Measurements from ENCODE around the gene TCEAL3.
A peak's percentile ranks its signal among the peaks of the same experiment; 100 is the strongest.
"Not testable (repeated sequence)": the region's sequence is repeated elsewhere in the genome, so short reads cannot be mapped to it uniquely, and the experiment has no call there.

Gene TCEAL3

GRCh38 chrX:103586314-103586646 is 21.5 kb upstream of the TCEAL3 start:
- TF ChIP-seq CTCF (IDR thresholded peaks at IDR 0.05; ENCODE audit: insufficient read depth, low read length, poor library complexity, severe bottlenecking), result no peak
- H3K27me3 ChIP-seq (replicated peaks; ENCODE audit: control insufficient read depth, insufficient read depth, low read length), result no peaks in the 10 kb centered on the region
- H3K4me3 ChIP-seq (replicated peaks; ENCODE audit: low read depth, low read length), result peak overlapping the region; percentile 64
- no peaks in the 10 kb centered on the region for H3K36me3 ChIP-seq (ENCODE audit: control insufficient read depth, insufficient read depth, low read length)
- peak; percentile 6 for DNase-seq (ENCODE audit: extremely low read depth, insufficient read length)

- H3K27me3 ChIP-seq (replicated peaks; ENCODE audit: control insufficient read depth, insufficient read depth, low read length), result no peaks in the 10 kb centered on the region
- H3K36me3 ChIP-seq (ENCODE audit: control insufficient read depth, insufficient read depth, low read length), result no peaks in the 10 kb centered on the region
- H3K4me3 ChIP-seq (replicated peaks; ENCODE audit: low read depth, low read length), result no peak overlapping the region
- no peak for DNase-seq (ENCODE audit: extremely low read depth, insufficient read length)
- no peak for TF ChIP-seq CTCF (IDR thresholded peaks at IDR 0.05; ENCODE audit: insufficient read depth, low read length, poor library complexity, severe bottlenecking)
These were observed 21.1 kb upstream of the TCEAL3 start for GRCh38 chrX:103586659-103587058.

GRCh38 chrX:103592295-103592694 is 15.5 kb upstream of the TCEAL3 start:
- H3K27me3 ChIP-seq (replicated peaks; ENCODE audit: control insufficient read depth, insufficient read depth, low read length); H3K36me3 ChIP-seq (ENCODE audit: control insufficient read depth, insufficient read depth, low read length); H3K4me3 ChIP-seq (replicated peaks; ENCODE audit: low read depth, low read length); DNase-seq (ENCODE audit: extremely low read depth, insufficient read length): not testable (repeated sequence)

- not testable (repeated sequence) for H3K27me3 ChIP-seq (replicated peaks; ENCODE audit: control insufficient read depth, insufficient read depth, low read length); DNase-seq (ENCODE audit: extremely low read depth, insufficient read length); H3K4me3 ChIP-seq (replicated peaks; ENCODE audit: low read depth, low read length); H3K36me3 ChIP-seq (ENCODE audit: control insufficient read depth, insufficient read depth, low read length)
These were observed 12.6 kb upstream of the TCEAL3 start for GRCh38 chrX:103595202-103595601.

GRCh38 chrX:103608306-103608963 is 672 bp downstream of the TCEAL3 start:
- Histone ChIP-seq H3K27me3 (replicated peaks; ENCODE audit: control insufficient read depth, insufficient read depth, low read length) (no peaks in the 10 kb centered on the region), H3K4me3 (replicated peaks; ENCODE audit: low read depth, low read length) (peak overlapping the region; percentile 77), H3K36me3 (ENCODE audit: control insufficient read depth, insufficient read depth, low read length) (no peaks in the 10 kb centered on the region)
- peak; percentile 10 for DNase-seq (ENCODE audit: extremely low read depth, insufficient read length)
- TF ChIP-seq CTCF (IDR thresholded peaks at IDR 0.05; ENCODE audit: insufficient read depth, low read length, poor library complexity, severe bottlenecking), result no peak

GRCh38 chrX:103610282-103610681 is 2.5 kb downstream of the TCEAL3 start:
- no peak for DNase-seq (ENCODE audit: extremely low read depth, insufficient read length)
- Histone ChIP-seq H3K36me3 (ENCODE audit: control insufficient read depth, insufficient read depth, low read length) (no peaks in the 10 kb centered on the region), H3K4me3 (replicated peaks; ENCODE audit: low read depth, low read length) (no peak overlapping the region), H3K27me3 (replicated peaks; ENCODE audit: control insufficient read depth, insufficient read depth, low read length) (no peaks in the 10 kb centered on the region)
- TF ChIP-seq CTCF (IDR thresholded peaks at IDR 0.05; ENCODE audit: insufficient read depth, low read length, poor library complexity, severe bottlenecking), result no peak

GRCh38 chrX:103613362-103613890 is 5.7 kb downstream of the TCEAL3 start:
- no peak for TF ChIP-seq CTCF (IDR thresholded peaks at IDR 0.05; ENCODE audit: insufficient read depth, low read length, poor library complexity, severe bottlenecking)
- Histone ChIP-seq H3K27me3 (replicated peaks; ENCODE audit: control insufficient read depth, insufficient read depth, low read length) (no peaks in the 10 kb centered on the region), H3K4me3 (replicated peaks; ENCODE audit: low read depth, low read length) (no peak overlapping the region), H3K36me3 (ENCODE audit: control insufficient read depth, insufficient read depth, low read length) (no peaks in the 10 kb centered on the region)
- no peak for DNase-seq (ENCODE audit: extremely low read depth, insufficient read length)
